ENCODE results near the gene OVCA2. TPM values are rescaled to one million over a fixed set of nuclear protein-coding genes. Genes with fewer than 3 reads are reported as not detected.

Gene OVCA2
- total and polyA plus RNA-seq, 8 donors, result 3.1 to 83.4 (median 31.9) TPM; not detected in 1

- H3K4me3 ChIP-seq, result peak overlapping the region in 1 of 4 donors; percentile 34
- no peaks in the 10 kb centered on the region for H3K27me3 ChIP-seq
- intact Hi-C loops (cut with DNase I; ENCODE audit: low total_unique reads), result no loop called here
- TF ChIP-seq EP300 (IDR thresholded peaks at IDR 0.05) (no peak), POLR2A (IDR thresholded peaks at IDR 0.05) (no peak), CTCF (IDR thresholded peaks at IDR 0.05) (no peak), POLR2AphosphoS5 (IDR thresholded peaks at IDR 0.05) (no peak)
- peaks cover 49 to 91% (median 73%) of the 10 kb centered on the region in 4 donors for H3K4me1 ChIP-seq
- WGBS, 5 donors, result 59 to 80% (median 73%) methylated on average over 9 of the region's 9 CpGs
- H3K36me3 ChIP-seq, result peaks cover 0 to 15% (median 0%) of the 10 kb centered on the region in 4 donors
- DNase-seq, result no peak
- H3K27ac ChIP-seq, result peak overlapping the region; percentile 4 to 92 (median 85)
- H3K9me3 ChIP-seq, result no peaks in the 10 kb centered on the region
These were observed 48.4 kb downstream of the OVCA2 start for GRCh38 chr17:2090210-2090641.

- Histone ChIP-seq H3K36me3 (peaks cover 0 to 8% (median 0%) of the 10 kb centered on the region in 4 donors), H3K4me1 (peaks cover 46 to 90% (median 72%) of the 10 kb centered on the region in 4 donors), H3K9me3 (no peaks in the 10 kb centered on the region), H3K27ac (peak overlapping the region in 4 of 5 donors; percentile 82 to 92 (median 86)), H3K27me3 (no peaks in the 10 kb centered on the region), H3K4me3 (no peak overlapping the region)
- intact Hi-C loops (cut with DNase I; ENCODE audit: low total_unique reads), result no loop called here
- 41 to 72% (median 68%) methylated on average over 2 of the region's 2 CpGs for WGBS, 5 donors
- peak in 2 of 3 donors; percentile 7 to 59 for TF ChIP-seq POLR2AphosphoS5 (IDR thresholded peaks at IDR 0.05)
- TF ChIP-seq CTCF (IDR thresholded peaks at IDR 0.05), result peak in 2 of 7 experiments; percentile 12 to 26
- no peak for TF ChIP-seq EP300 (IDR thresholded peaks at IDR 0.05)
- peak in 1 of 2 donors; percentile 89 for DNase-seq
These were observed 49.1 kb downstream of the OVCA2 start for GRCh38 chr17:2090804-2091534.

- H3K27me3 ChIP-seq, result no peaks in the 10 kb centered on the region
- H3K4me1 ChIP-seq, result peaks cover 38 to 77% (median 65%) of the 10 kb centered on the region in 4 donors
- 79 to 90% (median 87%) methylated on average over 4 of the region's 4 CpGs for WGBS, 5 donors
- DNase-seq, result no peak
- no peaks in the 10 kb centered on the region for H3K9me3 ChIP-seq
- peaks cover 0 to 4% (median 0%) of the 10 kb centered on the region in 4 donors for H3K36me3 ChIP-seq
- peak overlapping the region in 3 of 5 donors; percentile 82 to 92 (median 87) for H3K27ac ChIP-seq
- no peak for TF ChIP-seq POLR2AphosphoS5 (IDR thresholded peaks at IDR 0.05)
- no peak for TF ChIP-seq POLR2A (IDR thresholded peaks at IDR 0.05)
- no peak for TF ChIP-seq CTCF (IDR thresholded peaks at IDR 0.05)
- TF ChIP-seq EP300 (IDR thresholded peaks at IDR 0.05), result no peak
- intact Hi-C loops (cut with DNase I; ENCODE audit: low total_unique reads), result no loop called here
- H3K4me3 ChIP-seq, result no peak overlapping the region
These were observed 50.4 kb downstream of the OVCA2 start for GRCh38 chr17:2092253-2092652.

Small RNA genes lying within 50 kb of the gene (small RNA-seq; reads per million reads assigned to genes)
- gene AC090617.9, result 0 reads per million in 4 donors
- 9.6 to 66.3 (median 30.5) reads per million in 4 donors for gene MIR132
- 2.6 to 11.3 (median 8.8) reads per million in 4 donors for gene MIR212
- 0 reads per million in 4 donors for gene OVCA2

Other genes starting within 250 kb of the OVCA2 start
- gene SMYD4, start 212.1 kb upstream of the OVCA2 start, total RNA-seq, result 10 to 100 TPM in 3 of 5 donors, 1 to 10 TPM in 2; 4.7 to 21.0 (median 12.1) TPM
- 1 to 10 TPM; 2.7 to 6.6 (median 3.8) TPM for gene SMYD4, start 212.1 kb upstream of the OVCA2 start, polyA plus RNA-seq
- gene RPA1, start 212.0 kb upstream of the OVCA2 start, total RNA-seq, result 10 to 100 TPM; 10.3 to 57.5 (median 27.7) TPM
- 10 to 100 TPM; 14.9 to 24.7 (median 22.9) TPM for gene RPA1, start 212.0 kb upstream of the OVCA2 start, polyA plus RNA-seq
- under 1 TPM in 2 of 5 donors, not detected in 3; 0.58 to 0.92 TPM for gene RTN4RL1, start 16.7 kb upstream of the OVCA2 start, total RNA-seq
- gene RTN4RL1, start 16.7 kb upstream of the OVCA2 start, polyA plus RNA-seq, result under 1 TPM in 2 of 3 donors, not detected in 1; 0.50 to 0.85 TPM
- 100 to 1,000 TPM in 2 of 5 donors, 10 to 100 TPM in 3; 26.1 to 188 (median 95.0) TPM for gene DPH1, start 11.9 kb upstream of the OVCA2 start, total RNA-seq
- 10 to 100 TPM; 11.6 to 27.9 (median 17.7) TPM for gene DPH1, start 11.9 kb upstream of the OVCA2 start, polyA plus RNA-seq
- 100 to 1,000 TPM in 1 of 5 donors, 10 to 100 TPM in 1, 1 to 10 TPM in 3; 7.6 to 107 (median 9.4) TPM for gene HIC1, start 13.1 kb downstream of the OVCA2 start, total RNA-seq
- gene HIC1, start 13.1 kb downstream of the OVCA2 start, polyA plus RNA-seq, result 10 to 100 TPM in 1 of 3 donors, 1 to 10 TPM in 2; 1.5 to 11.2 (median 6.2) TPM

Measured in stomach (tissue), 9 donors.